H1 (cell line): ENCODE data around the gene GABRD. TPM values are rescaled to one million over a fixed set of nuclear protein-coding genes. Genes with fewer than 3 reads are reported as not detected.

Experiments used
- CTCF ChIA-PET: fragments of 300-600 bp; sonication (Branson Sonifier 250); formaldehyde crosslinking; loops from one replicate; lab custom pipeline; 2021; ENCODE audit not compliant: partially characterized antibody; lab: Charles Lee
- POLR2A ChIA-PET: fragments of 300-600 bp; sonication (Branson Sonifier 250); formaldehyde crosslinking; loops from one replicate; lab custom pipeline; 2021; ENCODE audit warnings: inconsistent platforms; ENCODE audit not compliant: partially characterized antibody; lab: Charles Lee
- DNase-seq, 2 experiments: peaks; one replicate each; pipeline versions ENCODE4 v3.0.0 to v3.0.0-alpha.2; 2010 to 2022; ENCODE audit warnings: low spot score in 2 of 2, low read depth in 1 of 2, mixed read lengths in 1 of 2
- FAIRE-seq: peaks from 2 replicates; lab custom pipeline; 2011; peaks lifted over from hg19 to GRCh38; lab: Jason Lieb, UNC
- H2AFZ ChIP-seq: 2 replicates; pipeline ENCODE4 v1.8.1; 2012; ENCODE audit warnings: low read length, inconsistent platforms
- H2AK5ac ChIP-seq: 2 replicates; pipeline ENCODE4 v1.6.1; 2013; ENCODE audit warnings: low read depth, low read length
- H2BK120ac ChIP-seq: replicated peaks from 2 replicates; pipeline ENCODE3; 2013; ENCODE audit warnings: low read depth, low read length, inconsistent platforms
- H2BK12ac ChIP-seq: 2 replicates; pipeline ENCODE4 v1.6.1; 2013; ENCODE audit warnings: low read depth, low read length
- H2BK15ac ChIP-seq: 2 replicates; pipeline ENCODE4 v1.6.1; 2013; ENCODE audit warnings: low read length
- H2BK20ac ChIP-seq: 2 replicates; pipeline ENCODE4 v1.6.1; 2013; ENCODE audit warnings: low read length
- H2BK5ac ChIP-seq: 2 replicates; pipeline ENCODE4 v1.6.1; 2013; ENCODE audit warnings: low read depth, low read length
- H3K14ac ChIP-seq: 2 replicates; pipeline ENCODE4 v1.6.1; 2013; ENCODE audit warnings: inconsistent platforms; ENCODE audit not compliant: insufficient read length
- H3K18ac ChIP-seq: 2 replicates; pipeline ENCODE4 v1.6.1; 2013; ENCODE audit warnings: low read length; ENCODE audit errors: extremely low read depth
- H3K23ac ChIP-seq: 2 replicates; pipeline ENCODE4 v1.6.1; 2013; ENCODE audit warnings: inconsistent platforms; ENCODE audit not compliant: insufficient read length
- H3K23me2 ChIP-seq: 2 replicates; pipeline ENCODE4 v1.6.1; 2013; ENCODE audit warnings: low read depth, low read length
- H3K27ac ChIP-seq: 2 replicates; pipeline ENCODE4 v1.6.1; 2011; ENCODE audit warnings: low read depth, low read length, inconsistent platforms
- H3K27me3 ChIP-seq, 4 experiments: replicated peaks in 1 of 4; 1 replicate in 1 of 4; 2 replicates in 3 of 4; pipeline versions ENCODE4 v1.6.1 to v1.8.1; 2011 to 2013; ENCODE audit warnings: low read length in 3 of 4, mild to moderate bottlenecking in 3 of 4, inconsistent platforms in 2 of 4, mixed read lengths in 2 of 4, moderate library complexity in 1 of 4; ENCODE audit not compliant: control insufficient read depth in 3 of 4, insufficient read depth in 3 of 4; ENCODE audit errors: extremely low read depth in 1 of 4
- H3K36me3 ChIP-seq, 4 experiments: 2 replicates each; pipeline versions ENCODE4 v1.6.1 to v1.8.1; 2011 to 2013; ENCODE audit warnings: mild to moderate bottlenecking in 4 of 4, low read length in 3 of 4, moderate library complexity in 2 of 4, control low read depth in 1 of 4, inconsistent platforms in 1 of 4; ENCODE audit not compliant: insufficient read depth in 4 of 4, control insufficient read depth in 2 of 4
- H3K4ac ChIP-seq: replicated peaks from 2 replicates; pipeline ENCODE3; 2013; ENCODE audit warnings: low read length, low read depth, mixed read lengths, inconsistent platforms; ENCODE audit not compliant: insufficient read length
- H3K4me1 ChIP-seq, 4 experiments: replicated peaks in 1 of 4; 1 replicate in 1 of 4; 2 replicates in 3 of 4; pipeline versions ENCODE4 v1.6.1 to v1.8.1; 2011 to 2013; ENCODE audit warnings: low read length in 3 of 4, inconsistent platforms in 2 of 4, mixed read lengths in 1 of 4; ENCODE audit not compliant: insufficient read depth in 4 of 4, control insufficient read depth in 3 of 4
- H3K4me2 ChIP-seq, 2 experiments: 2 replicates each; pipeline versions ENCODE4 v1.6.1 to v1.8.1; 2011 to 2013; ENCODE audit warnings: low read depth in 2 of 2, low read length in 2 of 2, control low read depth in 1 of 2, inconsistent platforms in 1 of 2, mild to moderate bottlenecking in 1 of 2; ENCODE audit not compliant: insufficient read depth in 1 of 2
- H3K4me3 ChIP-seq, 4 experiments: fragments of 200-600, 300-600 bp in 1 of 4; sonication (generic), shearing (Covaris generic), sonication (Bioruptor Twin) in 1 of 4; 2 replicates each; pipeline versions ENCODE4 v1.5.1 to v1.8.1; 2011 to 2016; ENCODE audit warnings: low read length in 4 of 4, low read depth in 3 of 4, control low read depth in 2 of 4, inconsistent platforms in 2 of 4, mild to moderate bottlenecking in 2 of 4, mixed read lengths in 1 of 4, moderate library complexity in 1 of 4; ENCODE audit not compliant: insufficient read depth in 2 of 4; ENCODE audit errors: extremely low read depth in 1 of 4
- H3K56ac ChIP-seq: replicated peaks from 2 replicates; pipeline ENCODE3; 2013; ENCODE audit warnings: low read depth, mild to moderate bottlenecking, mixed read lengths, low read length, inconsistent platforms; ENCODE audit not compliant: insufficient read length
- H3K79me1 ChIP-seq: 2 replicates; pipeline ENCODE4 v1.6.1; 2013; ENCODE audit warnings: low read depth, low read length, control low read depth
- H3K79me2 ChIP-seq, 2 experiments: 2 replicates each; pipeline versions ENCODE4 v1.6.1 to v1.8.1; 2012 to 2013; ENCODE audit warnings: low read length in 2 of 2, mild to moderate bottlenecking in 2 of 2, inconsistent platforms in 1 of 2; ENCODE audit not compliant: insufficient read depth in 2 of 2, control insufficient read depth in 1 of 2
- H3K9ac ChIP-seq, 4 experiments: replicated peaks in 1 of 4; 1 replicate in 1 of 4; 2 replicates in 3 of 4; pipeline versions ENCODE4 v1.6.1 to v1.8.1; 2011 to 2013; ENCODE audit warnings: low read depth in 3 of 4, low read length in 3 of 4, control low read depth in 2 of 4, mild to moderate bottlenecking in 2 of 4, moderate library complexity in 2 of 4, inconsistent platforms in 1 of 4; ENCODE audit errors: extremely low read depth in 1 of 4
- H3K9me3 ChIP-seq, 2 experiments: 2 replicates each; pipeline versions ENCODE4 v1.6.1 to v1.8.1; 2012 to 2013; ENCODE audit warnings: mild to moderate bottlenecking in 2 of 2, moderate library complexity in 2 of 2, control low read depth in 1 of 2, inconsistent platforms in 1 of 2, low read depth in 1 of 2, low read length in 1 of 2, mixed read lengths in 1 of 2; ENCODE audit not compliant: insufficient read depth in 2 of 2
- H4K20me1 ChIP-seq, 2 experiments: replicated peaks in 1 of 2; 2 replicates each; pipeline versions ENCODE3 to v1.8.1; 2011 to 2013; ENCODE audit warnings: inconsistent platforms in 2 of 2, low read length in 2 of 2, mild to moderate bottlenecking in 1 of 2; ENCODE audit not compliant: insufficient read depth in 2 of 2, control insufficient read depth in 1 of 2
- H4K5ac ChIP-seq: 2 replicates; pipeline ENCODE4 v1.6.1; 2013; ENCODE audit warnings: low read length, low read depth, mixed read lengths, inconsistent platforms; ENCODE audit not compliant: insufficient read length
- H4K8ac ChIP-seq: 2 replicates; pipeline ENCODE4 v1.8.0; 2013; ENCODE audit warnings: mild to moderate bottlenecking, moderate library complexity, low read length, inconsistent platforms; ENCODE audit not compliant: insufficient read depth; ENCODE audit errors: extremely low read depth
- H4K91ac ChIP-seq: replicated peaks from 2 replicates; pipeline ENCODE3; 2013; ENCODE audit warnings: low read length, mixed read lengths, inconsistent platforms; ENCODE audit not compliant: insufficient read length
- CTCF ChIP-seq, 3 experiments: IDR thresholded peaks; 1 replicate in 2 of 3; 2 replicates in 1 of 3; pipeline versions ENCODE4 v1.5.1 to v1.6.1; 2011; ENCODE audit warnings: low read length in 3 of 3, mild to moderate bottlenecking in 3 of 3, inconsistent platforms in 2 of 3, low read depth in 1 of 3, moderate library complexity in 1 of 3; ENCODE audit not compliant: insufficient read depth in 1 of 3; ENCODE audit errors: control extremely low read depth in 1 of 3
- HDAC2 ChIP-seq, 2 experiments: fragments of 300-600 bp in 1 of 2; sonication (generic) in 1 of 2; IDR thresholded peaks; 2 replicates each; pipeline ENCODE4 v1.6.1; 2011 to 2012; ENCODE audit warnings: low read depth in 2 of 2, low read length in 2 of 2, mild to moderate bottlenecking in 2 of 2, moderate library complexity in 2 of 2, borderline replicate concordance in 1 of 2, inconsistent platforms in 1 of 2
- NANOG ChIP-seq: IDR thresholded peaks from 2 replicates; pipeline ENCODE4 v1.6.1; 2011; ENCODE audit warnings: low read length, low read depth, mild to moderate bottlenecking, inconsistent platforms; ENCODE audit not compliant: insufficient read depth, poor library complexity, severe bottlenecking
- RAD21 ChIP-seq, 2 experiments: IDR thresholded peaks in 1 of 2; conservative IDR thresholded peaks in 1 of 2; 2 replicates each; pipeline ENCODE4 v1.6.1; 2011; ENCODE audit warnings: low read depth in 2 of 2, low read length in 2 of 2, improper control_type of control experiment in 1 of 2, inconsistent platforms in 1 of 2, mild to moderate bottlenecking in 1 of 2, moderate library complexity in 1 of 2
- SP2 ChIP-seq: IDR thresholded peaks from 2 replicates; pipeline ENCODE4 v1.6.1; 2012; ENCODE audit warnings: mild to moderate bottlenecking, low read length, inconsistent platforms
- SUZ12 ChIP-seq: fragments of 200-600 bp; sonication (generic); IDR thresholded peaks from 2 replicates; pipeline ENCODE4 v1.6.1; 2012; ENCODE audit warnings: mild to moderate bottlenecking, inconsistent platforms, low read length, moderate library complexity, mixed read lengths
- WGBS, 2 experiments: shearing (Covaris generic) in 1 of 2; methylation state at CpG; one replicate each; pipeline versions ENCODE4 v1.1.6 to v1.1.7; 2013 to 2015; ENCODE audit warnings: low lambda C conversion rate in 2 of 2, mixed read lengths in 2 of 2, inconsistent platforms in 1 of 2, low coverage in 1 of 2, missing lambda C conversion rate in 1 of 2; ENCODE audit not compliant: insufficient replicate concordance in 2 of 2, insufficient coverage in 1 of 2, insufficient read length in 1 of 2; ENCODE audit errors: extremely low coverage in 1 of 2, missing lambda C conversion rate in 1 of 2; 5-methylcytosine and 5-hydroxymethylcytosine counted together
- polyA plus RNA-seq, 7 experiments: library from polyadenylated mRNA; depleted of rRNA in 3 of 7; stranded (reverse) in 5 of 7; unstranded in 2 of 7; fragments of >200 nt in 5 of 7; fragments of 200-250 nt in 2 of 7; gene quantifications; 1 replicate in 5 of 7; 2 replicates in 1 of 7; 4 replicates in 1 of 7; pipeline versions ENCODE4 v1.2.1 to v1.2.3, GENCODE V29; 2011 to 2013; ENCODE audit warnings: missing spikeins in 2 of 7, mixed read lengths in 2 of 7
- total RNA-seq: library from RNA; stranded (reverse); fragmentation: NEBNext Ultra II Directional; extraction: Animal tissue kit (Norgen Biotek cat#: 25700); gene quantifications from 2 replicates; pipeline ENCODE4 v1.2.1, GENCODE V29; 2021

Gene GABRD
- total and polyA plus RNA-seq, 2 of the 8 experiments (the other 6 are each of a cell fraction or from before 2014, with no cell fraction given): 1.8 to 3.0 TPM

GRCh38 chr1:2024887-2025286 lies 5.7 kb downstream of the GABRD start:
- POLR2A ChIA-PET: no interaction called here
- WGBS, 2 experiments: 95% methylated on average over 18 of the region's 18 CpGs; no CpG with 5 or more reads in 1 of the 2 experiments
- CTCF ChIA-PET: interaction anchor here (1.2 to 8.0 kb wide), 5 partner anchors 19 to 80 kb away, joined by 4 to 66 read pairs (median 5); no protein-coding TSS in a partner anchor
- Histone ChIP-seq H4K91ac (no peak overlapping the region), H3K27ac (no peak overlapping the region), H3K79me1 (no peaks in the 10 kb centered on the region), H3K56ac (no peak overlapping the region), H3K23me2 (0 out of 2 replicates have a peak, but pooled peaks cover 2% of the 10 kb centered on the region), H3K23ac (no peak overlapping the region), H3K4me3 (no peak overlapping the region), H2BK5ac (no peak overlapping the region), H2BK20ac (no peak overlapping the region), H3K36me3 (no peaks in the 10 kb centered on the region), H2AK5ac (no peak overlapping the region), H2BK15ac (no peak overlapping the region), H3K4me1 (peaks cover 0 to 2% (median 0%) of the 10 kb centered on the region in 4 experiments; a peak in 1 of 7 replicates), H3K4me2 (no peak overlapping the region), H4K5ac (no peak overlapping the region), H2AFZ (no peak overlapping the region), H3K27me3 (peaks cover 2 to 13% (median 10%) of the 10 kb centered on the region in 4 experiments), H4K8ac (no peak overlapping the region)
- no peak for FAIRE-seq
- TF ChIP-seq RAD21 (IDR thresholded peaks at IDR 0.05 in 1 of 2, conservative IDR thresholded peaks at IDR 0.05 in 1 of 2; ENCODE audit: low read depth in 2 of 2, low read length in 2 of 2) (no peak), NANOG (no peak), HDAC2 (IDR thresholded peaks at IDR 0.05; ENCODE audit: borderline replicate concordance in 1 of 2, low read depth in 2 of 2, low read length in 2 of 2) (no peak), SP2 (no peak), CTCF (IDR thresholded peaks at IDR 0.05; ENCODE audit: control extremely low read depth in 1 of 3, insufficient read depth in 1 of 3, low read depth in 1 of 3, low read length in 3 of 3) (no peak), SUZ12 (no peak)
- TF ChIP-seq, all 59 proteins: peak for 0
- H3K9me3 ChIP-seq: no peaks in the 10 kb centered on the region
- peaks cover 0 to 4% of the 10 kb centered on the region in 2 experiments for H4K20me1 ChIP-seq
- DNase-seq: no peak
- H3K4ac ChIP-seq: no peak overlapping the region
- no peak overlapping the region for H2BK120ac ChIP-seq
- no peak overlapping the region for H3K14ac ChIP-seq
- no peak overlapping the region for H3K9ac ChIP-seq
- H3K18ac ChIP-seq: no peak overlapping the region
- H2BK12ac ChIP-seq: no peak overlapping the region
- H3K79me2 ChIP-seq: no peaks in the 10 kb centered on the region
